DMS 273 (cell line): Measurements from ENCODE around the gene PNMA3.
"Not testable (repeated sequence)": the region's sequence is repeated elsewhere in the genome, so short reads cannot be mapped to it uniquely, and the experiment has no call there.

Experiments used
- DNase-seq: peaks from one replicate; lab custom pipeline; 2025; ENCODE audit not compliant: unreplicated experiment; lab: John Stamatoyannopoulos, UW

PNMA3 gene

GRCh38 chrX:153073331-153073730 lies 17.1 kb downstream of the PNMA3 start:
- DNase-seq = not testable (repeated sequence)

GRCh38 chrX:153074262-153074899 lies 18.1 kb downstream of the PNMA3 start:
- no peak for DNase-seq

GRCh38 chrX:153074935-153075334 lies 18.7 kb downstream of the PNMA3 start:
- DNase-seq = no peak

- DNase-seq = no peak
Observed at GRCh38 chrX:153075366-153075765, 19.1 kb downstream of the PNMA3 start.

- not testable (repeated sequence) for DNase-seq
Observed at GRCh38 chrX:153077437-153078135, 21.3 kb downstream of the PNMA3 start.

- DNase-seq = not testable (repeated sequence)
Observed at GRCh38 chrX:153083238-153083923, 27.1 kb downstream of the PNMA3 start.

- DNase-seq = no peak
Observed at GRCh38 chrX:153102418-153102817, 46.1 kb downstream of the PNMA3 start.

- DNase-seq = not testable (repeated sequence)
Observed at GRCh38 chrX:153104959-153105358, 48.7 kb downstream of the PNMA3 start.

- DNase-seq = not testable (repeated sequence)
Observed at GRCh38 chrX:153106092-153106801, 50.0 kb downstream of the PNMA3 start.
